ENCODE results near the gene SLC9A3.

SLC9A3 gene

GRCh38 chr5:538271-538771, 14.1 kb upstream of the SLC9A3 start:
- DNase-seq: no peak

GRCh38 chr5:537621-538071, 13.4 kb upstream of the SLC9A3 start:
- no peak for DNase-seq

GRCh38 chr5:537098-537497, 12.8 kb upstream of the SLC9A3 start:
- no peak for DNase-seq

- DNase-seq: no peak
Observed at GRCh38 chr5:535846-536698, 11.8 kb upstream of the SLC9A3 start.

GRCh38 chr5:534743-535671, 10.8 kb upstream of the SLC9A3 start:
- DNase-seq: no peak

- no peak for DNase-seq
Observed at GRCh38 chr5:533955-534742, 9.9 kb upstream of the SLC9A3 start.

GRCh38 chr5:533243-533954, 9.2 kb upstream of the SLC9A3 start:
- DNase-seq: no peak

- DNase-seq: no peak
Observed at GRCh38 chr5:532521-533242, 8.4 kb upstream of the SLC9A3 start.

- no peak for DNase-seq
Observed at GRCh38 chr5:531749-532315, 7.6 kb upstream of the SLC9A3 start.

GRCh38 chr5:531101-531748, 7.0 kb upstream of the SLC9A3 start:
- no peak for DNase-seq

- DNase-seq: no peak
Observed at GRCh38 chr5:530001-530955, 6.0 kb upstream of the SLC9A3 start.

- no peak for DNase-seq
Observed at GRCh38 chr5:528629-529511, 4.6 kb upstream of the SLC9A3 start.

GRCh38 chr5:527646-528628, 3.7 kb upstream of the SLC9A3 start:
- no peak for DNase-seq

- no peak for DNase-seq
Observed at GRCh38 chr5:526456-527088, 2.3 kb upstream of the SLC9A3 start.

- no peak for DNase-seq
Observed at GRCh38 chr5:525916-526315, 1.7 kb upstream of the SLC9A3 start.
